HepG2 (cell line): ENCODE measurements around the gene CARD16.

Source experiments
- CREB1 ChIP-seq, 2 experiments: fragments of 450-650 bp in 1 of 2; IDR thresholded peaks; 2 replicates each; pipeline ENCODE4 v1.6.1; 2016 to 2017; ENCODE audit warnings: control low read depth in 1 of 2, mild to moderate bottlenecking in 1 of 2, missing compliant biosample characterization in 1 of 2, missing genetic modification characterization in 1 of 2
- CTCF ChIP-seq: sonication (generic); formaldehyde crosslinking; IDR thresholded peaks from 2 replicates; pipeline ENCODE4 v1.5.0; 2020; ENCODE audit warnings: mild to moderate bottlenecking, missing genetic modification reagents, moderate library complexity
- EP300 ChIP-seq, 3 experiments: sonication (generic) in 1 of 3; formaldehyde crosslinking in 1 of 3; IDR thresholded peaks; 2 replicates each; pipeline versions ENCODE4 v1.5.1 to v1.6.1; 2011 to 2020; ENCODE audit warnings: low read depth in 2 of 3, low read length in 2 of 3, borderline replicate concordance in 1 of 3, improper control_type of control experiment in 1 of 3, mild to moderate bottlenecking in 1 of 3, missing genetic modification reagents in 1 of 3, moderate library complexity in 1 of 3
- ESRRA ChIP-seq: sonication (generic); formaldehyde crosslinking; IDR thresholded peaks from 2 replicates; pipeline ENCODE4 v1.5.1; 2020; ENCODE audit warnings: mild to moderate bottlenecking, low read depth, missing genetic modification reagents
- KLF6 ChIP-seq: IDR thresholded peaks from 2 replicates; pipeline ENCODE4 v1.8.0; 2016; ENCODE audit warnings: missing biosample characterization, missing genetic modification reagents
- PITX1 ChIP-seq: sonication (generic); formaldehyde crosslinking; IDR thresholded peaks from 2 replicates; pipeline ENCODE4 v1.5.1; 2020; ENCODE audit warnings: mild to moderate bottlenecking, missing genetic modification reagents
- RBAK ChIP-seq: sonication (generic); formaldehyde crosslinking; IDR thresholded peaks from 2 replicates; pipeline ENCODE4 v1.5.1; 2020; ENCODE audit warnings: mild to moderate bottlenecking, missing genetic modification reagents
- TARDBP ChIP-seq: sonication (generic); formaldehyde crosslinking; IDR thresholded peaks from 2 replicates; pipeline ENCODE4 v1.8.0; 2022; ENCODE audit warnings: mild to moderate bottlenecking, missing genetic modification reagents
- ZNF580 ChIP-seq: IDR thresholded peaks from 2 replicates; pipeline ENCODE4 v1.6.1; 2016; ENCODE audit warnings: low read depth, borderline replicate concordance

GRCh38 chr11:105057432-105057831, 12.3 kb upstream of the CARD16 start:
- TF ChIP-seq KLF6 (CRISPR knock-in tag) (no peak), CTCF (CRISPR knock-in tag) (no peak), RBAK (CRISPR knock-in tag) (no peak), ESRRA (CRISPR knock-in tag) (no peak), ZNF580 (no peak), TARDBP (CRISPR knock-in tag) (no peak), CREB1 (IDR thresholded peaks at IDR 0.05) (no peak), CREB1 (CRISPR knock-in tag; IDR thresholded peaks at IDR 0.05) (0 out of 2 replicates have a peak, but pooled peaks have one; percentile 27), PITX1 (CRISPR knock-in tag) (no peak), EP300 (IDR thresholded peaks at IDR 0.05; ENCODE audit: low read depth in 2 of 2, low read length in 2 of 2) (peak in 1 of 2 experiments; percentile 80; a peak in 2 of 4 replicates), EP300 (CRISPR knock-in tag; IDR thresholded peaks at IDR 0.05; ENCODE audit: borderline replicate concordance) (no peak)
